Tibial artery (tissue), 4 donors: ENCODE results near the gene LIN54.
"Not testable (repeated sequence)": the region's sequence is repeated elsewhere in the genome, so short reads cannot be mapped to it uniquely, and the experiment has no call there.

ENCODE experiments used
- DNase-seq, 2 donors: peaks; one replicate each; pipeline ENCODE4 v3.0.0-alpha.2; 2019
- H3K27ac ChIP-seq, 2 donors: fragments of 200-600 bp; sonication (generic) in 1 of 2; 1 replicate in 1 of 2; 2 replicates in 1 of 2; pipeline ENCODE4 v1.5.1; 2018 to 2019; ENCODE audit warnings: mild to moderate bottlenecking in 1 of 2
- H3K27me3 ChIP-seq, 2 donors: fragments of 200-600 bp; sonication (generic) in 1 of 2; one replicate each; pipeline versions ENCODE4 v1.5.1 to v1.6.0; 2016 to 2019
- H3K36me3 ChIP-seq, 3 donors: fragments of 200-600 bp; sonication (generic) in 2 of 3; one replicate each; pipeline ENCODE4 v1.5.1; 2016 to 2019; ENCODE audit warnings: mild to moderate bottlenecking in 2 of 3
- H3K4me1 ChIP-seq, 4 donors: fragments of 200-600 bp; sonication (generic) in 2 of 4; 1 replicate in 3 of 4; 2 replicates in 1 of 4; pipeline ENCODE4 v1.5.1; 2016 to 2019
- H3K4me3 ChIP-seq, 2 donors: fragments of 200-600 bp; sonication (generic) in 1 of 2; 1 replicate in 1 of 2; 2 replicates in 1 of 2; pipeline ENCODE4 v1.5.1; 2018 to 2019; ENCODE audit warnings: mild to moderate bottlenecking in 2 of 2
- H3K9me3 ChIP-seq, 3 donors: fragments of 200-600 bp; sonication (generic) in 1 of 3; one replicate each; pipeline ENCODE4 v1.5.1; 2016 to 2019
- CTCF ChIP-seq, 2 experiments: fragments of 200-600 bp in 1 of 2; fragments of 450-650 bp in 1 of 2; IDR thresholded peaks; one replicate each; pipeline ENCODE4 v1.5.1; 2017 to 2019; ENCODE audit warnings: antibody characterized with exemption in 2 of 2, mild to moderate bottlenecking in 1 of 2, moderate library complexity in 1 of 2
- intact Hi-C: fragments of 100-400 bp; cut with DNase I; formaldehyde crosslinking; loops from one replicate; pipeline ENCODE4 v1.15.0; 2023; ENCODE audit warnings: low total_unique reads

Gene LIN54

GRCh38 chr4:83009529-83009928 is 1.1 kb downstream of the LIN54 start:
- no peak for TF ChIP-seq CTCF (IDR thresholded peaks at IDR 0.05)
- Histone ChIP-seq H3K9me3 (no peaks in the 10 kb centered on the region), H3K27me3 (no peaks in the 10 kb centered on the region), H3K27ac (peak overlapping the region; percentile 87 to 91), H3K4me3 (peak overlapping the region; percentile 75 to 84), H3K4me1 (peaks cover 0 to 28% (median 21%) of the 10 kb centered on the region in 4 donors), H3K36me3 (no peaks in the 10 kb centered on the region)
- DNase-seq = no peak
- intact Hi-C loops = no loop called here

GRCh38 chr4:83003044-83003791 is 7.4 kb downstream of the LIN54 start:
- H3K27me3 ChIP-seq, H3K4me1 ChIP-seq, intact Hi-C loops, H3K4me3 ChIP-seq, H3K9me3 ChIP-seq, H3K27ac ChIP-seq, DNase-seq, H3K36me3 ChIP-seq: not testable (repeated sequence)

- TF ChIP-seq CTCF (IDR thresholded peaks at IDR 0.05) = no peak
- H3K36me3 ChIP-seq = no peaks in the 10 kb centered on the region
- intact Hi-C loops = no loop called here
- H3K4me1 ChIP-seq = no peaks in the 10 kb centered on the region
- no peaks in the 10 kb centered on the region for H3K9me3 ChIP-seq
- no peak for DNase-seq
- no peaks in the 10 kb centered on the region for H3K27me3 ChIP-seq
- H3K27ac ChIP-seq = no peak overlapping the region
- no peak overlapping the region for H3K4me3 ChIP-seq
These were observed 8.3 kb downstream of the LIN54 start for GRCh38 chr4:83002329-83002728.

GRCh38 chr4:82998898-82999297 is 11.7 kb downstream of the LIN54 start:
- Histone ChIP-seq H3K9me3 (no peaks in the 10 kb centered on the region), H3K4me3 (no peak overlapping the region), H3K36me3 (no peaks in the 10 kb centered on the region), H3K4me1 (no peaks in the 10 kb centered on the region), H3K27ac (no peak overlapping the region), H3K27me3 (no peaks in the 10 kb centered on the region)
- DNase-seq = no peak
- intact Hi-C loops = no loop called here
- TF ChIP-seq CTCF (IDR thresholded peaks at IDR 0.05) = no peak

GRCh38 chr4:82994834-82995233 is 15.8 kb downstream of the LIN54 start:
- peaks cover 0 to 4% (median 2%) of the 10 kb centered on the region in 4 donors for H3K4me1 ChIP-seq
- DNase-seq = no peak
- no peak for TF ChIP-seq CTCF (IDR thresholded peaks at IDR 0.05)
- H3K36me3 ChIP-seq = no peaks in the 10 kb centered on the region
- no peak overlapping the region for H3K4me3 ChIP-seq
- no peak overlapping the region for H3K27ac ChIP-seq
- no peaks in the 10 kb centered on the region for H3K27me3 ChIP-seq
- intact Hi-C loops = no loop called here
- H3K9me3 ChIP-seq = no peaks in the 10 kb centered on the region

GRCh38 chr4:82989575-82990429 is 20.8 kb downstream of the LIN54 start:
- H3K36me3 ChIP-seq = no peaks in the 10 kb centered on the region
- no peak overlapping the region for H3K27ac ChIP-seq
- no peak overlapping the region for H3K4me3 ChIP-seq
- H3K4me1 ChIP-seq = peaks cover 0 to 14% (median 5%) of the 10 kb centered on the region in 4 donors
- intact Hi-C loops = no loop called here
- H3K27me3 ChIP-seq = no peaks in the 10 kb centered on the region
- H3K9me3 ChIP-seq = no peaks in the 10 kb centered on the region
- TF ChIP-seq CTCF (IDR thresholded peaks at IDR 0.05) = no peak
- DNase-seq = no peak
